Esophagus squamous epithelium (tissue), 4 donors: Measurements from ENCODE around the gene FAM171A2.

Source experiments
- CTCF ChIP-seq, 6 experiments: fragments of 450-650 bp in 4 of 6; fragments of 200-600 bp in 2 of 6; sonication (generic) in 2 of 6; IDR thresholded peaks; one replicate each; pipeline ENCODE4 v1.5.1; 2016 to 2019; ENCODE audit warnings: antibody characterized with exemption in 6 of 6, mild to moderate bottlenecking in 4 of 6, moderate library complexity in 4 of 6
- POLR2A ChIP-seq, 4 donors: fragments of 450-650 bp; IDR thresholded peaks; one replicate each; pipeline ENCODE4 v1.6.1; 2017; ENCODE audit warnings: antibody characterized with exemption in 4 of 4, mild to moderate bottlenecking in 4 of 4, moderate library complexity in 3 of 4

GRCh38 chr17:44402564-44403172 is 39.0 kb upstream of the FAM171A2 start:
- no peak for TF ChIP-seq CTCF (IDR thresholded peaks at IDR 0.05)
- no peak for TF ChIP-seq POLR2A (IDR thresholded peaks at IDR 0.05)
